Small intestine (tissue), 7 donors: Measurements from ENCODE around the gene DCAF11. TPM values are rescaled to one million over a fixed set of nuclear protein-coding genes. Genes with fewer than 3 reads are reported as not detected.
A peak's percentile ranks its signal among the peaks of the same experiment; 100 is the strongest.

ENCODE experiments used
- DNase-seq, 2 donors: peaks; one replicate each; pipeline versions ENCODE4 v3.0.0 to v3.0.0-alpha.2; 2013
- FAIRE-seq: peaks from 2 replicates; lab custom pipeline; 2012; peaks lifted over from hg19 to GRCh38; lab: Jason Lieb, UNC
- H3K27ac ChIP-seq, 3 donors: one replicate each; pipeline ENCODE4 v1.5.1; 2013; ENCODE audit warnings: low read length in 2 of 3, mild to moderate bottlenecking in 2 of 3, control low read depth in 1 of 3, inconsistent platforms in 1 of 3, low read depth in 1 of 3, moderate library complexity in 1 of 3
- H3K27me3 ChIP-seq, 3 donors: one replicate each; pipeline ENCODE4 v1.6.1; 2013; ENCODE audit warnings: low read length in 3 of 3, inconsistent platforms in 1 of 3; ENCODE audit not compliant: control insufficient read depth in 3 of 3, insufficient read depth in 3 of 3
- H3K36me3 ChIP-seq, 3 donors: one replicate each; pipeline ENCODE4 v1.6.1; 2013; ENCODE audit warnings: low read length in 3 of 3, inconsistent platforms in 1 of 3, low read depth in 1 of 3, mild to moderate bottlenecking in 1 of 3, moderate library complexity in 1 of 3; ENCODE audit not compliant: control insufficient read depth in 3 of 3, insufficient read depth in 2 of 3
- H3K4me1 ChIP-seq, 3 donors: one replicate each; pipeline ENCODE4 v1.6.1; 2013; ENCODE audit warnings: low read length in 2 of 3, inconsistent platforms in 1 of 3, low read depth in 1 of 3, mild to moderate bottlenecking in 1 of 3, moderate library complexity in 1 of 3; ENCODE audit not compliant: control insufficient read depth in 3 of 3, insufficient read depth in 2 of 3
- H3K4me3 ChIP-seq, 3 donors: one replicate each; pipeline ENCODE4 v1.5.1; 2013; ENCODE audit warnings: low read length in 3 of 3, control low read depth in 1 of 3, inconsistent platforms in 1 of 3, low read depth in 1 of 3, mild to moderate bottlenecking in 1 of 3, moderate library complexity in 1 of 3
- H3K9me3 ChIP-seq, 2 donors: one replicate each; pipeline ENCODE4 v1.6.1; 2013; ENCODE audit warnings: low read depth in 1 of 2, low read length in 1 of 2; ENCODE audit not compliant: control insufficient read depth in 2 of 2, insufficient read depth in 1 of 2
- WGBS, 3 donors: extraction: QIAGEN DNeasy Blood & Tissue Kit; methylation state at CpG; one replicate each; pipeline ENCODE4 v1.1.7; 2013; 5-methylcytosine and 5-hydroxymethylcytosine counted together
- polyA plus RNA-seq, 4 donors: library from polyadenylated mRNA; stranded (reverse) in 3 of 4; unstranded in 1 of 4; fragments of 200-250 nt in 3 of 4; fragments of 120-200 nt in 1 of 4; gene quantifications; one replicate each; pipeline versions ENCODE4 v1.2.1 to v1.2.3, GENCODE V29; 2013
- donor health status: healthy with polysubstance abuse.
- donor health status: control.
- donor health status: control.
- donor health status: Bipolar disorder and iron deficiency.
- donor health status: healthy.

DCAF11 gene
- polyA plus RNA-seq, 4 donors, result 72.1 to 122 (median 93.3) TPM

DNA sequence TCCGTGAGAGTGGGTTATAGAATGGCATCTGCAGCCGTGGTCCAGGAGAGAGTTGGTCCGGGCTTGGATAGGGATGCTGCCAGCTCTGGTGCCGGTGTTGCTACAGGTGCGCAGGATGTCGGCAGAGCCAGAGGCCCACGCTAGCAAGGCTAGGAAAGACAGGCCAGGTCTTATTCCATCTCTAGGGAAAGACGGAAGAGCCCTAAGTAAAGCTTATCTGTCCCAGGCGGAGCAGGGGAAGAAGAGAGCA is 20.9 kb downstream of the DCAF11 start:
- WGBS, 3 donors, result 0 to 6% (median 6%) methylated on average over 9 of the region's 9 CpGs
- DNase-seq (no peak), FAIRE-seq (no peak)
- H3K4me3 ChIP-seq, result peak overlapping the region; percentile 55 to 97 (median 92)
- H3K27ac ChIP-seq, result peak overlapping the region; percentile 82 to 92 (median 91)
- peaks cover 5 to 49% (median 6%) of the 10 kb centered on the region in 3 donors for H3K36me3 ChIP-seq
- peaks cover 7 to 42% (median 13%) of the 10 kb centered on the region in 3 donors for H3K4me1 ChIP-seq
- no peaks in the 10 kb centered on the region for H3K27me3 ChIP-seq
- no peaks in the 10 kb centered on the region for H3K9me3 ChIP-seq

DNA sequence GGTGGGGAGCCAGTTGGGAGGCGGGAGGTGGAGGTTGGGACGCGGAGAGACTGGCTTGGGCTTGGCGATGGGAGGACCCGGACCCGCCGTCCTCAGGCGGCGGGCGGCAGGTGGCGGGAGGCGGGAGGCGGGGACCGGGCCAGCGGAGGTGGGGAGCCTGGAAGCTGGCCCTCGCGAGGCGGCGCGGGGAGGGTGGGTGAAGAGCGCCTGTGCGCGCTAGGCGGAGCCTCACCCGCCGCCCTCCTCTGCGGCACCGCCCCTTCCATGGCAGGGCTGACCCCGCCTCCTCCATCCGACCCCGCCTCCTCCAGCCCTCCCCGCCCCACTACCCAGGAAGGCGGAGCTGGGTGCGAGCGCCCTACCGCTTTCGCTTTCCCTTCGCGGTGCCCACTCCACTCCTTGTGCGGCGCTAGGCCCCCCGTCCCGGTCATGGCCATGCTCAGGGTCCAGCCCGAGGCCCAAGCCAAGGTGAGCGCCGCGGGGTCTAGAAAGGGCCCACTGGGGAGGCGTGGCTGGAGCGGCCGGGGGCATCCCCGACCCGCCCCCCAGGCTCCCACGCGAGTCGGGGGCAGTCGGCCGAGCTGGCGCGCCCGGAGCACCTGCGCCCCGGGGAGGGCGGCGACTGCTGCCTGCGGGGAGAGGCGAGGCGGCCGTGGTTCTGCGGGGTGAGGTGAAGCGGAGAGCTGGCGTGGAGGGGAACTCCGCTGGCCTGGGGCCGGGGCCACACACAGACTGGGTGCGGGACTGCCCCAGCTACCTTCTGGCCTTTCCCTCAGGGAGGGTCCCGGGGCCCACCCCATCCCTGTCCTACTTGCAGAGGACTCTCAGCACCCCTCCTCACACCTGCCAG is 21.5 kb downstream of the DCAF11 start, which contains the start of gene PSME1:
Gene PSME1 (plus strand): TSS at position 361 of the 850 bp plus-strand sequence. CDS start 69 bp downstream, at position 430.
- FAIRE-seq (no peak), DNase-seq (peak; percentile 94 to 98)
- no peaks in the 10 kb centered on the region for H3K27me3 ChIP-seq
- H3K27ac ChIP-seq, result peak within 1 kb of the TSS; percentile 91 to 97 (median 92)
- H3K36me3 ChIP-seq, result peaks cover 5 to 46% (median 6%) of the 10 kb centered on the region in 3 donors
- peaks cover 7 to 37% (median 13%) of the 10 kb centered on the region in 3 donors for H3K4me1 ChIP-seq
- H3K9me3 ChIP-seq, result no peaks in the 10 kb centered on the region
- H3K4me3 ChIP-seq, result peak within 1 kb of the TSS; percentile 87 to 97 (median 92)
- 0 to 1% (median 1%) methylated on average over 42 to 75 of the region's 75 CpGs for WGBS, 3 donors

DNA sequence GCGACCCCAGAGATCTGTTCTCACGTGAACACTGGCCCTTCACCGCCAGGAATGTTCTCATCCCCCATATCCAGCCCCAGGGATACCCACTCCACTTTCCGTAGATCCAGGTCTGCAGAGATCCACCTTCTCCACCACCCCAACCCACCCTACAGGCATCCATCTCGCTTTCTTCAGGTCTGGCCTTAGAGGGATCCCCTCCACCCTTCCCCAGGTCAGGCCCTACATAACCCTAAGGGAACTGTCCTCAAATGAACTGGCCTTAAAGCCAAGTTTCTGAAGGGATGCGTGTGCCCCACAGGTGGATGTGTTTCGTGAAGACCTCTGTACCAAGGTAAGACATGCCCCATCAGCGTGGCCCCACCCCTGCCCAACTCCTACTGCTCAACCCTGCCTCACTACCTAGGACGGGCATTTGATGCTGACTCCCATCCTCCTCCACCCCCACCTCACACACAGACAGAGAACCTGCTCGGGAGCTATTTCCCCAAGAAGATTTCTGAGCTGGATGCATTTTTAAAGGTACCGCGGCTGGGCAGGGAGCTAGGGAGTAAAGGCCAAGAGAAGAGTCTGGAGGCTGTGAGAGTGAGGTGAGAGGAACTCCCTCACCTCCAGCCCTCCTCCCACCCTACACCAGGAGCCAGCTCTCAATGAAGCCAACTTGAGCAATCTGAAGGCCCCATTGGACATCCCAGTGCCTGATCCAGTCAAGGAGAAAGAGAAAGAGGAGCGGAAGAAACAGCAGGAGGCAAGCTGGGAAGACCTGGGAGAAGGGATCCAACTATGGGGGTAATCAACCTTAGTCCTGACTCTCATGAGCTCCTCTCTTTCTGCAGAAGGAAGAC is 22.3 kb downstream of the DCAF11 start:
- DNase-seq, result peak; percentile 22 to 40
- Histone ChIP-seq H3K4me1 (peaks cover 7 to 38% (median 13%) of the 10 kb centered on the region in 3 donors), H3K4me3 (peak overlapping the region; percentile 87 to 97 (median 92)), H3K9me3 (no peaks in the 10 kb centered on the region), H3K36me3 (peaks cover 5 to 42% (median 6%) of the 10 kb centered on the region in 3 donors), H3K27ac (peak overlapping the region; percentile 80 to 97 (median 80)), H3K27me3 (no peaks in the 10 kb centered on the region)
- WGBS, 3 donors, result 11 to 27% (median 17%) methylated on average over 13 of the region's 13 CpGs
- FAIRE-seq, result no peak

DNA sequence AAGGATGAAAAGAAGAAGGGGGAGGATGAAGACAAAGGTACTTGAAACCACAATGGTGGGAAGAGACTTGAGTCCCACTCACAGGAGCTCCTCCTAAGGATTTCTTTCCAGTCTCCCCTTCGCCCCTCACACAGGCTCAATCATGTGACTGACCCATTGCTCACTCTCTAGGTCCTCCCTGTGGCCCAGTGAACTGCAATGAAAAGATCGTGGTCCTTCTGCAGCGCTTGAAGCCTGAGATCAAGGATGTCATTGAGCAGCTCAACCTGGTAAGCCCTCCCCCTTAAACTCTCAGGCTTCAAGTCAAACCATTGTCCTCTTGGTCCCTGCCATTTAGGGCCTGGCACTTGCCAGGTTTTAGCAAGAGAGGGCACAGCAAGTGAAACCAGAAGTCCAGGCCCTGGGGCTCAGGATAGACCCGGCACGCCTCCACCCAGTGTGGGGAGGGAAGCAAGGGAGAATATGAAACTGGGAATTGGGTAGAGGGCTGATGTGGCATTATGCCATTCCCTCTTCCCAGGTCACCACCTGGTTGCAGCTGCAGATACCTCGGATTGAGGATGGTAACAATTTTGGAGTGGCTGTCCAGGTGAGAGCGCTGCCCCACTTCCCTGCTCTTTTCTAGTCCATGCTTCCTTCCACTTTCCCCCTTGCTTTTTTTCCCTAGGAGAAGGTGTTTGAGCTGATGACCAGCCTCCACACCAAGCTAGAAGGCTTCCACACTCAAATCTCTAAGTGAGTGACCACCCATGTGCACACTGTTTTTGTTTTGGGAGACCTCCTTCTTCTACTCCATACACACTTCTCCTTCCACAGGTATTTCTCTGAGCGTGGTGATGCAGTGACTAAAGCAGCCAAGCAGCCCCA is 23.2 kb downstream of the DCAF11 start:
- WGBS, 3 donors, result 69 to 87% (median 73%) methylated on average over 8 of the region's 8 CpGs
- Histone ChIP-seq H3K27me3 (no peaks in the 10 kb centered on the region), H3K4me1 (peaks cover 7 to 46% (median 13%) of the 10 kb centered on the region in 3 donors), H3K9me3 (no peaks in the 10 kb centered on the region), H3K27ac (peak overlapping the region; percentile 21 to 97 (median 80)), H3K36me3 (peaks cover 5 to 33% (median 6%) of the 10 kb centered on the region in 3 donors), H3K4me3 (peak overlapping the region in 1 of 3 donors; percentile 92)
- FAIRE-seq, result no peak
- DNase-seq, result no peak

DNA sequence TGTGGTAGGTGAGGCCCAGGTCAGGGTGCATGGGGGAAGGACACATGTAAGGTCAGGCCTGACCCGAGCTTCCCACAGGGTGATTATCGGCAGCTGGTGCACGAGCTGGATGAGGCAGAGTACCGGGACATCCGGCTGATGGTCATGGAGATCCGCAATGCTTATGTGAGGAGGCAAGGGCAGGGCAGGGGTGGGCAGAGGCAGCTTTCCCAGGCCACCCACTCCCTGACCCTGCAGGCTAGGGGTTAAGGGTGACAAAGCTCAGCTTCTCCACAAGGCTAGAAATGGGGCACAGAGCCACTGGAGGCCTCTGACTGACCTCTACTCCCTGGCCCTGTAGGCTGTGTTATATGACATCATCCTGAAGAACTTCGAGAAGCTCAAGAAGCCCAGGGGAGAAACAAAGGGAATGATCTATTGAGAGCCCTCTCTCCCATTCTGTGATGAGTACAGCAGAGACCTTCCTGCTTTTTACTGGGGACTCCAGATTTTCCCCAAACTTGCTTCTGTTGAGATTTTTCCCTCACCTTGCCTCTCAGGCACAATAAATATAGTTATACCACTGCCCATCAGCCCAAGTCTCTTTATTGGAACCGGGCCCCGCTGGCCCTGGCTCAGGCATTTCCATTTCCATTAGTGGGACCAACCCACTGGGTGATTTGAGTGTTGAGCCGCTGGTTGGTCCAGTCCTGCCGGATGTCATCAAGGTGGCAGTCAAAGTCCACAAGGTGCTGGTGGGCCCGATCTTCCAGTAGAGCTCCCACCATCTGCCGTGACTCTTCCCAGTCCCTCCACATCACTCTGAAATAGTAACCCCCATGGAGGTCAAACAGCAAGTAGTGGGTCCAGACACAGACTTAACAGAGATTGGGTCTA is 24.1 kb downstream of the DCAF11 start:
- DNase-seq, result no peak
- 52 to 76% (median 61%) methylated on average over 13 of the region's 13 CpGs for WGBS, 3 donors
- Histone ChIP-seq H3K27me3 (no peaks in the 10 kb centered on the region), H3K4me1 (peaks cover 7 to 55% (median 19%) of the 10 kb centered on the region in 3 donors), H3K27ac (peak overlapping the region in 2 of 3 donors; percentile 21 to 25), H3K9me3 (no peaks in the 10 kb centered on the region), H3K36me3 (peaks cover 5 to 38% (median 9%) of the 10 kb centered on the region in 3 donors), H3K4me3 (peak overlapping the region in 1 of 3 donors; percentile 15)
- no peak for FAIRE-seq

DNA sequence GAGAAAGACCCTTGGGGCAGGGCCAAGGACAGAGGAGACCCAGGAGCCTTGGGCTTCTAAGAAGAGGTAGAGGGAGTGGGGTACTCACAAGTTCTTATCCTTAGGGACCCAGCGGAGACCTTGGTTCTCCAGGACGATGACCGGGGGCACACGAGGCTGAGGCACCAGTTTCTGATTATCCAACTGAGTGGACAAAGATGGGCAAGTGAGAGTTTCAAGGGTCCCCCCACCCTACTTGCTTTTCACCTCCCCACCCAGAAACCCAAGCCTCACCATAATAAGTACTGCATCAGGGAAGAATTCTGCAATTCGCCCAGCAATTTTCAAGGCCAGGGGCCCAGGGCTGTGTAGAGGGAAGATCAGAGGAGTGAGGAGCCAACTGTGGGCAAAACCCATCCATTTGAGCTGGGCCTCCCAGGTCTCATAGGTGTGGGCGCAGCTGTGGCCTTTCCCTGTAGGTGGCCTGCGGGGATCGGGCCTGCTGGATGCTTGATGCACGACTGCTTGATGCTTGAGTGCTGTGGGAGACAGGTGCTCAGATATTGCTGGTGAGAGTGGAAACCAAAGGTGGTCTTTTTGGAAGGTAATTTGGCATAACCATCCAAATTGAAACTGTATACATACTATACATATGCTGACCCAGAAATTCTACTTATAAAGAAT is 24.8 kb downstream of the DCAF11 start:
- H3K4me1 ChIP-seq, result peaks cover 7 to 61% (median 24%) of the 10 kb centered on the region in 3 donors
- 63 to 79% (median 64%) methylated on average over 9 of the region's 9 CpGs for WGBS, 3 donors
- H3K4me3 ChIP-seq, result peak overlapping the region in 1 of 3 donors; percentile 15
- FAIRE-seq, result no peak
- no peak for DNase-seq
- H3K27me3 ChIP-seq, result no peaks in the 10 kb centered on the region
- H3K27ac ChIP-seq, result peak overlapping the region in 1 of 3 donors; percentile 5
- peaks cover 9 to 44% (median 10%) of the 10 kb centered on the region in 3 donors for H3K36me3 ChIP-seq
- H3K9me3 ChIP-seq, result no peaks in the 10 kb centered on the region
